ENCODE measurements around the gene CYP4Z1.
"Not testable (repeated sequence)": the region's sequence is repeated elsewhere in the genome, so short reads cannot be mapped to it uniquely, and the experiment has no call there.

Gene CYP4Z1

DNA sequence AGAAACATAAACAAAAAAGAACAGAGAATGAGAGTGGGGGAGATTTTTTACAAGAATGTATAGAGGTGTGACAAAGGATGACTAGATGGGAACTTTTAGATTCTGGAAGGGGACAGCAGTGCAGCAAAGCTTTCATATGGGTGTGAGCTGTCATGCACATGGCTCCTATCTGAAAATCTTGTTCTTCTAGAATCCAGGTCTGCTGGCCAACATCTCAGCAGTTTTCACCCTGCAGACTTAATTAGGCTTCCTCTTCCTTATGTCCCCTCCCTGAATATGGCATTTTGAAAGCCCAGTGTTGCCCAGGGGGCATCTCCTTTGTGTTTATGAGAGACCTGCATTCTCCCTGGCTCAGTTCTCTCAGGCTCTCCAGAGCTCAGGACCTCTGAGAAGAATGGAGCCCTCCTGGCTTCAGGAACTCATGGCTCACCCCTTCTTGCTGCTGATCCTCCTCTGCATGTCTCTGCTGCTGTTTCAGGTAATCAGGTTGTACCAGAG is at the start of gene CYP4Z1:
Gene CYP4Z1, plus strand, starts transcription at position 135 of the 498 bp plus-strand sequence. Its CDS starts 260 bp downstream, at position 395.
- no peaks in the 10 kb centered on the region for H3K4me1 Mint-ChIP-seq

GRCh38 chr1:47021070-47021469 is 46.0 kb upstream of the CYP4Z1 start:
- Mint-ChIP-seq H3K4me3 (no peak overlapping the region), H3K36me3 (no peaks in the 10 kb centered on the region), H3K27me3 (peaks cover 24% of the 10 kb centered on the region), H3K4me1 (no peaks in the 10 kb centered on the region), H3K27ac (no peak overlapping the region), H3K9me3 (no peaks in the 10 kb centered on the region)

More for the DNA sequence above, at the start of gene CYP4Z1:
- Mint-ChIP-seq H3K27me3 (peaks cover 17% of the 10 kb centered on the region), H3K27ac (no peak within 1 kb of the TSS), H3K36me3 (no peaks in the 10 kb centered on the region), H3K9me3 (no peaks in the 10 kb centered on the region), H3K4me3 (no peak within 1 kb of the TSS)

DNA sequence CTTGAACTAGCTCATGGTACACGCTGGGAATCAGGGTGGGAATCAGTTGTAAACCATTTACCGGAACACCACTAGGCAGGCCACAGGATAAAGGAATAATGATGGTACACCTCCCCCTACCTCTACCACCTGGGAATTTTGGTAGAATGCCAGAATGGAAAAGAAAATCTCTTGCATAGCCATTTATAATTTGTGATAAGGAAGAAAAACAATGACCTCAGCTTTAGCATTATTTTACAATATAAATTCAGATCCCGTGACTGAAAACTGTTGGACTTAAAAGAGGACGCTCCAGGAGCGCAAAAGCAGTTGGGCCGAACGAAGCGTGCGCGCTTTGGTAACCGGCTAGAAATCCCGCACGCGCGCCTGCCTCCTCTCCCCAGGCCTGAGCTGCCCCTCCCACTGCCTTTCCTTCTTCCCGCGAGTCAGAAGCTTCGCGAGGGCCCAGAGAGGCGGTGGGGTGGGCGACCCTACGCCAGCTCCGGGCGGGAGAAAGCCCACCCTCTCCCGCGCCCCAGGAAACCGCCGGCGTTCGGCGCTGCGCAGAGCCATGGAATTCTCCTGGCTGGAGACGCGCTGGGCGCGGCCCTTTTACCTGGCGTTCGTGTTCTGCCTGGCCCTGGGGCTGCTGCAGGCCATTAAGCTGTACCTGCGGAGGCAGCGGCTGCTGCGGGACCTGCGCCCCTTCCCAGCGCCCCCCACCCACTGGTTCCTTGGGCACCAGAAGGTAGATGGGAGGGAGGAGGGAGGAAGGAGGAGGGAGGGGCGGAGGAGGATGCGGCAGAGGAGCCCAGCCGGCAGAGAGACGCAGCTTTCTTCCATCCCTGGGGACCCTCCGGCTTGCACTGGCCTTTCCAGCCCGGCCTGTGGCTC is 43.5 kb upstream of the CYP4Z1 start, which contains the start of gene CYP4X1:
Gene CYP4X1, plus strand, starts transcription at position 402 of the 873 bp plus-strand sequence. Its CDS starts 149 bp downstream, at position 551.
- Mint-ChIP-seq H3K36me3 (no peaks in the 10 kb centered on the region), H3K27ac (no peak within 1 kb of the TSS), H3K9me3 (no peaks in the 10 kb centered on the region), H3K27me3 (peaks cover 28% of the 10 kb centered on the region), H3K4me3 (no peak within 1 kb of the TSS), H3K4me1 (no peaks in the 10 kb centered on the region)

DNA sequence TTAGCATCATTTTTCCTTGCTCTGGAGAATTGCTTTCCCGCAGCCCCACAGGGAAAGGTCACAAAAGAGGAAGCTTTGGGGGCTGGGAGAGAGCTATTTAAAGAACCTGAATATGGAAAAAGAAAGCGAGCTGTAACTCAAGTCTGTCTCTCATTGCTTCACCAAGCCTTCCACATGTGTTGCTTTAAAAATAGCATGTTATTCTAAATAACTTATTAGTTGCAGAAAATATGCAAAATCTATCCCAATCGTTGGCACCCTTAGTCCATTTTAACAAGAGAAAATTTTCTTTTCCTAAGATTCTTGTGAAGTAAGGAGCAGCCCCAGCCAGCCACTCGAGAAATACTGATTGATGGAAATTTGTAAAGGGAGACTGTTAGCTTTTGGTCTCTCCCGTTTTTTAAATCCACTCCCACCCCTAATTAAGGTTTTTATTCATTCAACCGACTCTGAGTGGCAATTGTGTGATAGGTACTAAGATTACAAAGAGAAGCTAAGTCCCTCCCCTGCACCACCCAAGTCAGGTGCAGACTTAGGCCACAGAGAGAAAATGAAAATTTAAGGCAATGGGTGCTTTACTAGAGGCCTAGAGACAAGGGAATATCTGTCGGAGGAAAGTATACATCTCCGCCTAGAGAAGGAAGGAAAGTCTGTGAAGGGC is 42.8 kb upstream of the CYP4Z1 start:
- no peaks in the 10 kb centered on the region for H3K4me1 Mint-ChIP-seq
- H3K36me3 Mint-ChIP-seq: no peaks in the 10 kb centered on the region
- no peak overlapping the region for H3K4me3 Mint-ChIP-seq
- no peak overlapping the region for H3K27ac Mint-ChIP-seq
- H3K9me3 Mint-ChIP-seq: no peaks in the 10 kb centered on the region
- peaks cover 27% of the 10 kb centered on the region for H3K27me3 Mint-ChIP-seq

DNA sequence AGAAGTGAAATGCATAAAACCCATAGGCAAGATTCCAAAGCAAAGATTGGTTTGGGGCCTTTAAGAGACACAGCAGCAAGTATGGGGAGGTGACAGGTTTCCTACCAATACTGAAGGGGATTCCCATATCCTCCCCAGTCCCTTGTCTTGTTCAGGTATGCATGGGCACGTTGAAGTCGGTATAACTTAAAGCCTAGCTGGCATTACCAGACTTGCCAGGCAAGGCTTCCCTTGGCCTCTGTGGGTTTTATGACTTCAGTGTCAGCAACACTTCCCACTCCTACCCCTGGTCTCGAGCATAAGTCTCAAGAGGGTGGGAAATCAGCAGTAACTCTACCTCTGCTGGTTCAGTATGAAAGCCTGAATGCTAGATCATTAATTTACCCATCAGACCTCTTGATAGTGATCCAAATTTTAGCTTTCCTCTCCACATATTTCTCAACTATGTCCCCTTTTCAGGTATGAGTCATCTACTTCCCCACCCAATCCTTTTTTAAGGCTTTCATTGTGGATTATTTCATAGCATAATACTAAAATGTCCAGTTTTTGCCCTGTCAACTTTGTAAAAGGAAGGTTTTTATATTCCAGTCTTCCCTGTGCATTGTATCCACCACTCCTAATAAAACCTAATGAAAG is 36.7 kb upstream of the CYP4Z1 start:
- Mint-ChIP-seq H3K4me1 (no peaks in the 10 kb centered on the region), H3K27me3 (peaks cover 15% of the 10 kb centered on the region), H3K9me3 (no peaks in the 10 kb centered on the region), H3K27ac (no peak overlapping the region), H3K36me3 (no peaks in the 10 kb centered on the region), H3K4me3 (no peak overlapping the region)

- Mint-ChIP-seq H3K36me3 (no peaks in the 10 kb centered on the region), H3K9me3 (no peaks in the 10 kb centered on the region), H3K27me3 (peaks cover 11% of the 10 kb centered on the region), H3K4me3 (no peak overlapping the region), H3K4me1 (no peaks in the 10 kb centered on the region), H3K27ac (no peak overlapping the region)
Observed at GRCh38 chr1:47031059-47031458, 36.0 kb upstream of the CYP4Z1 start.

GRCh38 chr1:47031585-47031984 is 35.4 kb upstream of the CYP4Z1 start:
- Mint-ChIP-seq H3K4me1 (no peaks in the 10 kb centered on the region), H3K9me3 (no peaks in the 10 kb centered on the region), H3K4me3 (no peak overlapping the region), H3K36me3 (no peaks in the 10 kb centered on the region), H3K27me3 (peaks cover 11% of the 10 kb centered on the region), H3K27ac (no peak overlapping the region)

DNA sequence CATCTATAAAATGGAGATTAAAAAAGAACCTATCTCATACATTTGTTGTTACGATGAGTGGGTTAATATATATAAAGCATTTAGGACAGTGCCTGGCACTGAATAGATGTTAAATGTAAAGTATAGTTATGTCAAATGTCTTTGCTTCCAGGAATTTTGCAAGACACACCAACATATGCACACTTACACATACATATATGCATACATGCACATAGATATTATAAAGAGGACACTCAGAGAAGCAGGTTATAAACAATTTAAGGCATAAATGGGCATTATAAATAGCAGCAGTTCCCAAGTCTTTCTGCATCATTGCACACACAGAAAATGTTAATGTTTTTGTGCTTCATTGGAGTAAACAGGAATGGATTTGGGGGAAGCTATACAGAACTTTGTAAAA is 30.3 kb upstream of the CYP4Z1 start:
- Mint-ChIP-seq H3K4me1 (no peaks in the 10 kb centered on the region), H3K4me3 (no peak overlapping the region), H3K27me3 (peaks cover 12% of the 10 kb centered on the region), H3K9me3 (no peaks in the 10 kb centered on the region), H3K27ac (no peak overlapping the region), H3K36me3 (no peaks in the 10 kb centered on the region)

DNA sequence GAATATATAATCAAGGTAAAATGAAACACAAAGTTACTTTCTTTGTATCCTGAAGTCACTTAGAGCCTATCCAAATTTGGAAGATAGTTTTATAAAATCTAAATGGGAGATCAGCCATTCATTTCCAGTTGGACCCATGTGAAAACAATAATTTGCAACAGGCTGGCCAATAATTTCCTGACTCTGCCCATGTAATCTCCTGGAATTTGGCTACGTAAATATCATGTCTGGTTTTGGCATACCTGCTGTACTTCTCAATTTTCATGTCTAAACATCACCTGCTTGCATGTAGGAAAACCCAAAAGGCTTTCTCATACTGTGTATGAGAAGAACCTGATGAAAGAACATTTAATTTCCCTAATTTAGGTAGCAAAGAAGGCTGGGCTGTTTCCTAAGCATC is 7.7 kb upstream of the CYP4Z1 start:
- Mint-ChIP-seq H3K27ac (no peak overlapping the region), H3K36me3 (no peaks in the 10 kb centered on the region), H3K4me1 (no peaks in the 10 kb centered on the region), H3K27me3 (peaks cover 28% of the 10 kb centered on the region), H3K4me3 (no peak overlapping the region), H3K9me3 (peaks cover 11% of the 10 kb centered on the region)

DNA sequence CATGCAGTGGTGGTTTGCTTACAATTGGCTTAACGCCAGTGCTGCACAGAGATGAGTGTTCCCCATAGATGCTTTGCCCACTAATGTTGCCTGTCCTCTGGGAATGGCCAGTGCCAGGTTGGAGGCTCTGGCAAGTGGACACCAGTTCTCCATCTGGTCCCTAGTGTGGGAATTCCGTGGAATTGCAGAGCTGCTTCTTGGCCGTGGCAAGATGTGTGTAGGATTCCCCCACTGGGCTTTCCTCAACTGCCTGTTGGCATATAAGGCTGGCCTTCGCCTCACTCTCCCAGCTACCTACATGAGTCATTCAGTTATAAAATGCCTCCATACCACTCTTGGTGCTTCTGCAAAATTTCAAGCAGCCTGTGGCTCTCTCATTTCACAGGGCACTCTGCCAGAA is 2.0 kb downstream of the CYP4Z1 start:
- H3K9me3 Mint-ChIP-seq, H3K36me3 Mint-ChIP-seq, H3K4me3 Mint-ChIP-seq, H3K27ac Mint-ChIP-seq, H3K4me1 Mint-ChIP-seq: not testable (repeated sequence)
- H3K27me3 Mint-ChIP-seq: peaks cover 10% of the 10 kb centered on the region

DNA sequence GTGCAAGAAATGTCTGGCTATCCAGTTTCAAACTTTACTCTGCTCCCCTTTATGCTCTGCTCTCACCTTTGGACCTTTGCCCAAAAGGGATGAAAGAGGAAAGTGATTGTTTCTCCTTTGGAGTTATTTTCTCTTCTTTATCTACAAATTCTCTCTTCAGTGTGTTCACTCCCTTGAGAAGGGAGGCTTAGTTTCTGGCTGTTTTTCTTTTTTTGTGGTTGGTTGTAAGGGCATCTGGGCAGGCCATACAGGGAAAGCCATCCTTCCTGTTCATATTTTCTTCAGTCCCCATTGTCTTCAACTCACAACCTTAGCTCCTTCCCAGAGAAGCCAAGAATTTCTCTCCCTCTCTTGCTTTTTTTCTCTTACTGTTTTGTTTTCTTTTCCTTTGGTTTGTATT is 2.5 kb downstream of the CYP4Z1 start:
- not testable (repeated sequence) for H3K27ac Mint-ChIP-seq, H3K9me3 Mint-ChIP-seq, H3K4me3 Mint-ChIP-seq, H3K4me1 Mint-ChIP-seq, H3K36me3 Mint-ChIP-seq
- peaks cover 10% of the 10 kb centered on the region for H3K27me3 Mint-ChIP-seq

- H3K27ac Mint-ChIP-seq, H3K9me3 Mint-ChIP-seq, H3K4me1 Mint-ChIP-seq, H3K27me3 Mint-ChIP-seq, H3K36me3 Mint-ChIP-seq, H3K4me3 Mint-ChIP-seq: not testable (repeated sequence)
Observed at GRCh38 chr1:47089356-47089755, 22.3 kb downstream of the CYP4Z1 start.

DNA sequence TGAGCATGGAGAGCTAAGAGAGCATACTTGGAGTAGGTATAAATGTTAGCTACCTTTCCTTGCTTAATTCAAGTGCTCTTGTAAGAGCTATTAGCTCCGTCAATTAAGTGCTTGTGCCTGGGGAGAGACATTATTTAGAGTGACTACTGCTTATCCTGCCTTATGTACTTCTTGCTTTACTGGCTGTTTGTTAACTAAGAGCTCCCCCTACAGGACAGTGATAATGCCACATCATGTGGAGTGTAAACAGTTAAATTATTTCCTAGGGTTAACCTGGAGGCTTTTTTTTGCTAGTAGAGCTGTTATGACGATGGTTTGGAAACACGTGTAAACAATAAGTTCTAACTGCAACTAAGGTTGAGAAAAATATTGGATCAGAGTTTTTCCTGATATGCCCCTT is 24.4 kb downstream of the CYP4Z1 start:
- H3K9me3 Mint-ChIP-seq, H3K4me3 Mint-ChIP-seq, H3K27ac Mint-ChIP-seq, H3K4me1 Mint-ChIP-seq, H3K36me3 Mint-ChIP-seq, H3K27me3 Mint-ChIP-seq: not testable (repeated sequence)

DNA sequence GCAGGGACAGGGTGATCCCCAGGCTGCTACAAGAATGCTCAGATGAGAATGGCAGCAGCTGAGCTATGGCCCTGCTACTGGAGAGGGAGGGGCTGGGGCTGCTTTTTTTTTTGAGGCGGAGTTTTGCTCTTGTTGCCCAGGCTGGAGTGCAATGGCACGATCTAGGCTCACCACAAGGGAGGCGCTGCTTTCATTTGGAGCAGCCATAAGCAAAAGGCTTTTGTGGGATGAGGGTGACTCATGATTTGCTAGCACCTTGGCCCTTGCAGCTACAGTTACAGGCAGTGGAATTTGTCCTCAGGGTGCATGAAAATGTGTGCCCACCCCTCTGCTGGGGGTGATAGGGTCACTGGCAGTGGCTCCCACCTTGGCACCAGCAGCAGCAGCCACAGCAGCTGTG is 37.8 kb downstream of the CYP4Z1 start:
- H3K27ac Mint-ChIP-seq: no peak overlapping the region
- peaks cover 23% of the 10 kb centered on the region for H3K27me3 Mint-ChIP-seq
- H3K4me3 Mint-ChIP-seq: no peak overlapping the region
- peaks cover 3% of the 10 kb centered on the region for H3K36me3 Mint-ChIP-seq
- H3K4me1 Mint-ChIP-seq: no peaks in the 10 kb centered on the region
- H3K9me3 Mint-ChIP-seq: peaks cover 18% of the 10 kb centered on the region

GRCh38 chr1:47106792-47107191 is 39.8 kb downstream of the CYP4Z1 start:
- H3K4me3 Mint-ChIP-seq: no peak overlapping the region
- H3K9me3 Mint-ChIP-seq: peaks cover 18% of the 10 kb centered on the region
- peaks cover 22% of the 10 kb centered on the region for H3K27me3 Mint-ChIP-seq
- H3K27ac Mint-ChIP-seq: no peak overlapping the region
- peaks cover 3% of the 10 kb centered on the region for H3K36me3 Mint-ChIP-seq
- no peaks in the 10 kb centered on the region for H3K4me1 Mint-ChIP-seq
